Amniotic stem cell (primary cell): ENCODE data around the gene GPANK1.

Experiments
- DNase-seq: peaks from one replicate; lab custom pipeline; 2025; lab: John Stamatoyannopoulos, UW

Gene GPANK1

GRCh38 chr6:31639449-31639861 is 25.3 kb downstream of the GPANK1 start:
- peak; percentile 13 for DNase-seq

GRCh38 chr6:31639043-31639442 is 25.8 kb downstream of the GPANK1 start:
- no peak for DNase-seq

GRCh38 chr6:31636698-31637596 is 27.9 kb downstream of the GPANK1 start:
- no peak for DNase-seq

GRCh38 chr6:31634969-31635575 is 29.7 kb downstream of the GPANK1 start:
- DNase-seq, result no peak

- no peak for DNase-seq
Observed at GRCh38 chr6:31634131-31634530, 30.7 kb downstream of the GPANK1 start.

GRCh38 chr6:31633447-31633846 is 31.4 kb downstream of the GPANK1 start:
- no peak for DNase-seq

GRCh38 chr6:31632279-31632946 is 32.4 kb downstream of the GPANK1 start:
- DNase-seq, result no peak

GRCh38 chr6:31631681-31632278 is 33.0 kb downstream of the GPANK1 start:
- DNase-seq, result no peak

- DNase-seq, result no peak
Observed at GRCh38 chr6:31631209-31631608, 33.6 kb downstream of the GPANK1 start.

GRCh38 chr6:31630177-31630934 is 34.4 kb downstream of the GPANK1 start:
- DNase-seq, result no peak

GRCh38 chr6:31629014-31629413 is 35.8 kb downstream of the GPANK1 start:
- no peak for DNase-seq

GRCh38 chr6:31627690-31628287 is 37.0 kb downstream of the GPANK1 start:
- DNase-seq, result no peak

GRCh38 chr6:31626952-31627351 is 37.8 kb downstream of the GPANK1 start:
- DNase-seq, result no peak

- DNase-seq, result no peak
Observed at GRCh38 chr6:31624070-31624469, 40.7 kb downstream of the GPANK1 start.

GRCh38 chr6:31622684-31623091 is 42.1 kb downstream of the GPANK1 start:
- no peak for DNase-seq

GRCh38 chr6:31621991-31622390 is 42.8 kb downstream of the GPANK1 start:
- no peak for DNase-seq

- DNase-seq, result no peak
Observed at GRCh38 chr6:31621320-31621939, 43.4 kb downstream of the GPANK1 start.

GRCh38 chr6:31620586-31621319 is 44.0 kb downstream of the GPANK1 start, which contains the start of gene PRRC2A:
Gene PRRC2A (plus strand): TSS chr6:31620715. CDS start chr6:31622790, 2,075 bp downstream.
- no peak for DNase-seq

- peak; percentile 99 for DNase-seq
Observed at GRCh38 chr6:31619805-31620585, 44.8 kb downstream of the GPANK1 start.
